Neutrophil (primary cell): Measurements from ENCODE around the gene KCNQ1.

Experiments used
- H3K27ac ChIP-seq: fragments of 200-600 bp; sonication (generic); 2 replicates; pipeline ENCODE4 v1.5.1; 2016; ENCODE audit warnings: mild to moderate bottlenecking, moderate library complexity
- H3K27me3 ChIP-seq: fragments of 200-600 bp; sonication (generic); 2 replicates; pipeline ENCODE4 v1.6.0; 2016; ENCODE audit warnings: mild to moderate bottlenecking
- H3K36me3 ChIP-seq: fragments of 200-600 bp; sonication (generic); 2 replicates; pipeline ENCODE4 v1.5.1; 2017
- H3K4me1 ChIP-seq, 2 experiments: fragments of 200-600 bp in 1 of 2; sonication (generic) in 1 of 2; 1 replicate in 1 of 2; 2 replicates in 1 of 2; pipeline versions ENCODE4 v1.5.1 to v1.6.1; 2013 to 2016; ENCODE audit warnings: low read depth in 1 of 2, low read length in 1 of 2, mild to moderate bottlenecking in 1 of 2, moderate library complexity in 1 of 2; ENCODE audit not compliant: control insufficient read depth in 1 of 2, insufficient read depth in 1 of 2
- H3K4me3 ChIP-seq, 2 experiments: fragments of 200-600 bp in 1 of 2; sonication (generic) in 1 of 2; 1 replicate in 1 of 2; 2 replicates in 1 of 2; pipeline ENCODE4 v1.5.1; 2013 to 2016; ENCODE audit warnings: low read depth in 1 of 2, low read length in 1 of 2, mild to moderate bottlenecking in 1 of 2, moderate library complexity in 1 of 2
- H3K9me3 ChIP-seq: fragments of 200-600 bp; sonication (generic); 2 replicates; pipeline ENCODE4 v1.5.1; 2016
- TF ChIP-seq, protein P1 (sequence below): fragments of 200-600 bp; sonication (generic); IDR thresholded peaks from 2 replicates; pipeline ENCODE4 v1.5.1; 2016; ENCODE audit warnings: antibody characterized with exemption

The KCNQ1 gene

DNA sequence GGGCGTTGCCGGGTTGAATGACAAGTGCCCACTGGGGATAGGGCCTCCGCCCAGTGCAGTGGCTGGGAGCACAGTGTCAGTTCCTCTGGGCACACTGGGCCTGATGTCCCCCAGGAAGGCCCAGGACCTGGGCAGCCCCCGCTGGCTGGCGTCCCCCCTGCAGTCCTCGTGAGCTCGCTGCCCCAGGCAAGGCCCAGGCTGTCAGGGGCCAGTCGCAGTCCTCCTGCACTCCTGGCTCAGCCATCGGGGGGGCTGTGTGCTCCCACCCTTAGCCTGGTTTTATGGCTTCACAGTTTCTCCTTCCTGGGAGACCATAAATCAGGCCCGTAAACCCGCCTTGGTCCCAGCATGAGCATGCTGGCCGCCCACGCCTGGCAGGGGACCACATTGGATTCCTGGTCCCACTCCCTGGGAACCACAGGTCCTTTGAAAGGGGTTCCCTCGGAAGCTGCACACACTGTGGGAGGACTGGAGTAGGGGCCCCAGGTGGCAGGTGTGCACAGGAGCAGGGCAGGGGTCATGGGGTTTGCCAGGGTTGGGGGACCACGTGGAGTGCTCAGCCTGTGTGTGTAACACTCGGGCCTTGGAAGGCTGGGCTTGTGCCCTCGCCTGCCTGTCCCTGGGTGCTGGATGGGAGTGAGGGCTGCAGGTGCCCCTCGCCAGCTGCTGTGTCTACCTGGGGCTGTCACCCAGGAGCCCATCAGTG, 141.4 kb downstream of the KCNQ1 start:
- no peak overlapping the region for H3K4me3 ChIP-seq
- no peaks in the 10 kb centered on the region for H3K4me1 ChIP-seq
- no peaks in the 10 kb centered on the region for H3K27me3 ChIP-seq
- H3K27ac ChIP-seq, result no peak overlapping the region
- no peaks in the 10 kb centered on the region for H3K9me3 ChIP-seq
- peaks cover 62% of the 10 kb centered on the region for H3K36me3 ChIP-seq
- TF ChIP-seq, protein P1, sequence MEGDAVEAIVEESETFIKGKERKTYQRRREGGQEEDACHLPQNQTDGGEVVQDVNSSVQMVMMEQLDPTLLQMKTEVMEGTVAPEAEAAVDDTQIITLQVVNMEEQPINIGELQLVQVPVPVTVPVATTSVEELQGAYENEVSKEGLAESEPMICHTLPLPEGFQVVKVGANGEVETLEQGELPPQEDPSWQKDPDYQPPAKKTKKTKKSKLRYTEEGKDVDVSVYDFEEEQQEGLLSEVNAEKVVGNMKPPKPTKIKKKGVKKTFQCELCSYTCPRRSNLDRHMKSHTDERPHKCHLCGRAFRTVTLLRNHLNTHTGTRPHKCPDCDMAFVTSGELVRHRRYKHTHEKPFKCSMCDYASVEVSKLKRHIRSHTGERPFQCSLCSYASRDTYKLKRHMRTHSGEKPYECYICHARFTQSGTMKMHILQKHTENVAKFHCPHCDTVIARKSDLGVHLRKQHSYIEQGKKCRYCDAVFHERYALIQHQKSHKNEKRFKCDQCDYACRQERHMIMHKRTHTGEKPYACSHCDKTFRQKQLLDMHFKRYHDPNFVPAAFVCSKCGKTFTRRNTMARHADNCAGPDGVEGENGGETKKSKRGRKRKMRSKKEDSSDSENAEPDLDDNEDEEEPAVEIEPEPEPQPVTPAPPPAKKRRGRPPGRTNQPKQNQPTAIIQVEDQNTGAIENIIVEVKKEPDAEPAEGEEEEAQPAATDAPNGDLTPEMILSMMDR, result no peak

- H3K27me3 ChIP-seq, result no peaks in the 10 kb centered on the region
- H3K4me3 ChIP-seq, result no peak overlapping the region
- TF ChIP-seq, protein P1, result no peak
- no peak overlapping the region for H3K27ac ChIP-seq
- no peaks in the 10 kb centered on the region for H3K4me1 ChIP-seq
- no peaks in the 10 kb centered on the region for H3K9me3 ChIP-seq
- peaks cover 66% of the 10 kb centered on the region for H3K36me3 ChIP-seq
Observed at GRCh38 chr11:2586793-2587131, 142.0 kb downstream of the KCNQ1 start.

- Histone ChIP-seq H3K4me1 (no peaks in the 10 kb centered on the region), H3K36me3 (peaks cover 71% of the 10 kb centered on the region), H3K9me3 (no peaks in the 10 kb centered on the region), H3K27ac (no peak overlapping the region), H3K4me3 (no peak overlapping the region), H3K27me3 (no peaks in the 10 kb centered on the region)
- TF ChIP-seq, protein P1, result no peak
Observed at GRCh38 chr11:2587132-2587930, 142.5 kb downstream of the KCNQ1 start.

GRCh38 chr11:2587976-2588748, 143.4 kb downstream of the KCNQ1 start:
- Histone ChIP-seq H3K36me3 (peaks cover 79% of the 10 kb centered on the region), H3K27me3 (no peaks in the 10 kb centered on the region), H3K27ac (no peak overlapping the region), H3K4me1 (no peaks in the 10 kb centered on the region), H3K9me3 (no peaks in the 10 kb centered on the region), H3K4me3 (no peak overlapping the region)
- TF ChIP-seq, protein P1, result no peak

DNA sequence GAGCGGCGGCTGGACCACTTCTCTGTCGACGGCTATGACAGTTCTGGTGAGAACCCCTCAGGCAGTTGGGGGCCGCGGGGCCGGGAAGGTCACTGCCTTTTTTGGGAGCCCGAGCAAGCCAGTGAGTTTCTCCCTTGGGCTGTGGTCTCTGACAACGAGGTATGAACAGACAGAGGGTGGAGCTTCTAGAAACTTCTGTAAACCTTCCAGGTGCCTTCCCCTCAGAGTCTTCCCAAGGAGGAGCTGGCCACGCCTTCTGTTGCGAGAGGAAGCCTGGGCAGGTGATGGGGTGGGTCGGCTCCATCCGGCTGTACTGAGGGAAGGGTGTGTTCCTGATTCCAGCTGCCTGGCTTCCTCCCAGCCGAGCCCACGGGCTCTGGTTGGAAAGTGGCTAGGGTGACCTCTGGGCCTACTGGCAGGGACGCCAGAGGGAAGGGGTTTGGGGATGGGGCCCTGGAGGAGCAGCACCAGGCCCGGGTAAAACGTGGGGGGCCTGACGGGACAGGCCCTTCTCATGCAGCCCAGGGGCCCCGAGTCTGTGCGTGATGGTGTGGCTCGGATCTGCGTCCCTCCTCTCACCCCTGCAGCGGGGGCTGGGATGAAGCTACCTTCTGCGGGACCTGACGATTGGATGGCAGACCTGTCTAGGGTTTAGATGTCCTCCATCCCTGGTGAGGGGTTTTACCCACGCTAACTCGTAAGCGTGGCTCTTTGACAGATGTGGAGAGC, 144.2 kb downstream of the KCNQ1 start:
- Histone ChIP-seq H3K9me3 (no peaks in the 10 kb centered on the region), H3K27me3 (no peaks in the 10 kb centered on the region), H3K27ac (no peak overlapping the region), H3K36me3 (peaks cover 73% of the 10 kb centered on the region), H3K4me1 (no peaks in the 10 kb centered on the region), H3K4me3 (no peak overlapping the region)
- TF ChIP-seq, protein P1, result no peak
